PC-9 (cell line): ENCODE results near the gene RHBDD1. TPM values are rescaled to one million over a fixed set of nuclear protein-coding genes. Genes with fewer than 3 reads are reported as not detected.
"Not testable (repeated sequence)": the region's sequence is repeated elsewhere in the genome, so short reads cannot be mapped to it uniquely, and the experiment has no call there.

Source experiments
- BruUV-seq: library from RNA; stranded (reverse); fragments of 400-500 nt; replicated peaks from 2 replicates; lab custom pipeline; 2021; lab: Mats Ljungman, UMichigan
- CTCF ChIA-PET: fragments of 300-600 bp; sonication (Branson Sonifier 250); formaldehyde crosslinking; loops from one replicate; lab custom pipeline; 2022; ENCODE audit warnings: antibody characterized with exemption; lab: Charles Lee
- POLR2A ChIA-PET: fragments of 300-600 bp; sonication (Branson Sonifier 250); formaldehyde crosslinking; loops from one replicate; lab custom pipeline; 2022; ENCODE audit warnings: antibody characterized with exemption; ENCODE audit not compliant: unreplicated experiment; lab: Charles Lee
- DNase-seq, 2 experiments: peaks; one replicate each; pipeline versions ENCODE4 v3.0.0 to v3.0.0-alpha.2; 2015 to 2022; ENCODE audit warnings: mixed read lengths in 1 of 2
- H2AFZ ChIP-seq: fragments of 200-600 bp; sonication (generic); 2 replicates; pipeline ENCODE4 v1.8.1; 2017; ENCODE audit warnings: antibody characterized with exemption
- H3F3A ChIP-seq: fragments of 200-600 bp; sonication (generic); 2 replicates; pipeline ENCODE4 v1.8.1; 2017; ENCODE audit warnings: antibody characterized with exemption, mild to moderate bottlenecking, low read depth; ENCODE audit not compliant: insufficient read depth
- H3K27ac ChIP-seq: fragments of 200-600 bp; sonication (generic); 2 replicates; pipeline ENCODE4 v1.6.1; 2016; ENCODE audit warnings: mixed run types
- H3K27me3 ChIP-seq: fragments of 200-600 bp; sonication (generic); 2 replicates; pipeline ENCODE4 v1.6.1; 2016; ENCODE audit warnings: low read depth, mixed run types; ENCODE audit not compliant: insufficient read depth
- H3K36me3 ChIP-seq: fragments of 200-600 bp; sonication (generic); 2 replicates; pipeline ENCODE4 v1.6.1; 2016; ENCODE audit warnings: low read depth, mixed run types
- H3K4me1 ChIP-seq: fragments of 200-600 bp; sonication (generic); replicated peaks from 2 replicates; pipeline ENCODE4 v1.6.1; 2016; ENCODE audit warnings: mixed run types; ENCODE audit not compliant: insufficient read depth
- H3K4me2 ChIP-seq: fragments of 200-600 bp; sonication (generic); 2 replicates; pipeline ENCODE4 v1.6.1; 2017; ENCODE audit warnings: mixed run types
- H3K4me3 ChIP-seq: fragments of 200-600 bp; sonication (generic); 2 replicates; pipeline ENCODE4 v1.6.1; 2016; ENCODE audit warnings: mixed run types
- H3K79me2 ChIP-seq: fragments of 200-600 bp; sonication (generic); 2 replicates; pipeline ENCODE4 v1.6.1; 2017; ENCODE audit warnings: low read depth, mixed run types
- H3K9me2 ChIP-seq: fragments of 200-600 bp; sonication (generic); 2 replicates; pipeline ENCODE4 v1.8.1; 2017; ENCODE audit warnings: mild to moderate bottlenecking; ENCODE audit not compliant: insufficient read depth
- H3K9me3 ChIP-seq: fragments of 200-600 bp; sonication (generic); 2 replicates; pipeline ENCODE4 v1.8.1; 2016; ENCODE audit warnings: low read depth; ENCODE audit not compliant: insufficient read depth
- H4K20me1 ChIP-seq: fragments of 200-600 bp; sonication (generic); 2 replicates; pipeline ENCODE4 v1.8.1; 2017; ENCODE audit not compliant: insufficient read depth
- EZH2 ChIP-seq: fragments of 200-600 bp; sonication (generic); IDR thresholded peaks from 2 replicates; pipeline ENCODE4 v1.8.0; 2017; ENCODE audit warnings: antibody characterized with exemption, low read depth
- intact Hi-C: fragments of 100-400 bp; cut with micrococcal nuclease; formaldehyde crosslinking; loops from one replicate; pipeline ENCODE4 v1.10.0; 2022; ENCODE audit not compliant: unreplicated experiment
- total RNA-seq: library from RNA; stranded (reverse); gene quantifications from 2 replicates; pipeline ENCODE4 v1.2.3, GENCODE V29; 2021
- TF ChIP-seq, protein P1 (sequence below): fragments of 200-600 bp; sonication (generic); conservative IDR thresholded peaks from 2 replicates; pipeline ENCODE4 v1.6.1; 2017; ENCODE audit warnings: mixed run types, antibody characterized with exemption, mild to moderate bottlenecking, moderate library complexity

The RHBDD1 gene
- total RNA-seq, 1 experiment from 2014 or later, result 22.3 TPM

- no peak for TF ChIP-seq EZH2
- no peaks in the 10 kb centered on the region; the same call in 1 of the 2 replicates for H4K20me1 ChIP-seq
- peaks cover 18% of the 10 kb centered on the region for H3F3A ChIP-seq
- H3K79me2 ChIP-seq, result peaks cover 34% of the 10 kb centered on the region
- H3K4me3 ChIP-seq, result no peak overlapping the region
- peaks cover 16% of the 10 kb centered on the region for H3K4me1 ChIP-seq
- intact Hi-C loops, result no loop called here
- H3K4me2 ChIP-seq, result no peak overlapping the region
- DNase-seq, result no peak
- ChIA-PET CTCF (no interaction called here), POLR2A (no interaction called here)
- H3K36me3 ChIP-seq, result 0 out of 2 replicates have a peak, but pooled peaks cover 3% of the 10 kb centered on the region
- H3K9me2 ChIP-seq, result no peaks in the 10 kb centered on the region
- BruUV-seq, result no TSS peak
- no peaks in the 10 kb centered on the region for H3K27me3 ChIP-seq
- H3K27ac ChIP-seq, result no peak overlapping the region
- no peaks in the 10 kb centered on the region for H3K9me3 ChIP-seq
- no peak overlapping the region for H2AFZ ChIP-seq
Observed at GRCh38 chr2:226832061-226832460, 3.8 kb upstream of the RHBDD1 start.

- 0 out of 2 replicates have a peak, but pooled peaks cover 11% of the 10 kb centered on the region for H3K36me3 ChIP-seq
- BruUV-seq, H3K9me2 ChIP-seq, DNase-seq, CTCF ChIA-PET, H3K27me3 ChIP-seq, H4K20me1 ChIP-seq, H3K9me3 ChIP-seq: not testable (repeated sequence)
- H3K27ac ChIP-seq, result peak overlapping the region; percentile 98
- POLR2A ChIA-PET, result interaction anchor here (0.8 kb wide), 1 partner anchor 716 kb away, joined by 3 read pairs; no protein-coding TSS in a partner anchor
- H3K4me1 ChIP-seq, result peaks cover 29% of the 10 kb centered on the region
- peak overlapping the region; percentile 92 for H2AFZ ChIP-seq
- H3K4me3 ChIP-seq, result peak overlapping the region; percentile 75
- H3K4me2 ChIP-seq, result peak overlapping the region; percentile 90
- peaks cover 53% of the 10 kb centered on the region for H3K79me2 ChIP-seq
- intact Hi-C loops, result loop anchor here (5.0 kb wide), 1 partner anchor 718 kb away; no protein-coding TSS in a partner anchor
- peaks cover 22% of the 10 kb centered on the region for H3F3A ChIP-seq
Observed at GRCh38 chr2:226834880-226835279, 974 bp upstream of the RHBDD1 start.

DNA sequence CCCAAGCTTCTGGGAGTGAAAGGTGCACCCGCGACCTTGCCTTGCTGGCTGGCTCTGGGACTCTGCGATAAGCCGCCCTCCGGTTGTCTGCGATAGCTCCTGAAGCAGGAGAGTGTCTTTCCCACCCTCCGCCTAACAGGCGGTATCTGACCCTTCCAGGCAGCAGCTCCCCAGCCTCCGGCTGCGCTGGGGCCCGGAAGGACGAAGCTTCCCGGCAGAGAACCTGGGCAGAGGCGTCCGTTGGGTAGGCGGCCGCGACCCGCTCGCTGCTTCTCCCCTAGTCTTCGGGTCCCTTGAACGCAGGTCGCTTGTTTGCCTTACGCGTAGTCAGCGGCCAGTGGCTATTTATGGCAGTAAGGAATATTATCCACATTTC lies 446 bp upstream of the RHBDD1 start:
- Histone ChIP-seq H3F3A (peaks cover 22% of the 10 kb centered on the region), H3K9me3 (no peaks in the 10 kb centered on the region), H4K20me1 (no peaks in the 10 kb centered on the region; the same call in 1 of the 2 replicates), H3K4me2 (peak overlapping the region; percentile 90), H3K4me1 (peaks cover 29% of the 10 kb centered on the region), H3K9me2 (no peaks in the 10 kb centered on the region), H2AFZ (peak overlapping the region; percentile 92), H3K79me2 (peaks cover 53% of the 10 kb centered on the region), H3K4me3 (peak overlapping the region; percentile 75), H3K36me3 (0 out of 2 replicates have a peak, but pooled peaks cover 11% of the 10 kb centered on the region), H3K27me3 (no peaks in the 10 kb centered on the region), H3K27ac (peak overlapping the region; percentile 98)
- ChIA-PET CTCF (interaction anchor here (0.6 kb wide), 1 partner anchor 490 kb away, joined by 8 read pairs; no protein-coding TSS in a partner anchor), POLR2A (no interaction called here)
- intact Hi-C loops, result loop anchor here (5.0 kb wide), 1 partner anchor 718 kb away; no protein-coding TSS in a partner anchor
- BruUV-seq, result TSS peak; percentile 81
- TF ChIP-seq, protein P1, sequence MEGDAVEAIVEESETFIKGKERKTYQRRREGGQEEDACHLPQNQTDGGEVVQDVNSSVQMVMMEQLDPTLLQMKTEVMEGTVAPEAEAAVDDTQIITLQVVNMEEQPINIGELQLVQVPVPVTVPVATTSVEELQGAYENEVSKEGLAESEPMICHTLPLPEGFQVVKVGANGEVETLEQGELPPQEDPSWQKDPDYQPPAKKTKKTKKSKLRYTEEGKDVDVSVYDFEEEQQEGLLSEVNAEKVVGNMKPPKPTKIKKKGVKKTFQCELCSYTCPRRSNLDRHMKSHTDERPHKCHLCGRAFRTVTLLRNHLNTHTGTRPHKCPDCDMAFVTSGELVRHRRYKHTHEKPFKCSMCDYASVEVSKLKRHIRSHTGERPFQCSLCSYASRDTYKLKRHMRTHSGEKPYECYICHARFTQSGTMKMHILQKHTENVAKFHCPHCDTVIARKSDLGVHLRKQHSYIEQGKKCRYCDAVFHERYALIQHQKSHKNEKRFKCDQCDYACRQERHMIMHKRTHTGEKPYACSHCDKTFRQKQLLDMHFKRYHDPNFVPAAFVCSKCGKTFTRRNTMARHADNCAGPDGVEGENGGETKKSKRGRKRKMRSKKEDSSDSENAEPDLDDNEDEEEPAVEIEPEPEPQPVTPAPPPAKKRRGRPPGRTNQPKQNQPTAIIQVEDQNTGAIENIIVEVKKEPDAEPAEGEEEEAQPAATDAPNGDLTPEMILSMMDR, result no peak
- TF ChIP-seq EZH2, result no peak
- no peak for DNase-seq

DNA sequence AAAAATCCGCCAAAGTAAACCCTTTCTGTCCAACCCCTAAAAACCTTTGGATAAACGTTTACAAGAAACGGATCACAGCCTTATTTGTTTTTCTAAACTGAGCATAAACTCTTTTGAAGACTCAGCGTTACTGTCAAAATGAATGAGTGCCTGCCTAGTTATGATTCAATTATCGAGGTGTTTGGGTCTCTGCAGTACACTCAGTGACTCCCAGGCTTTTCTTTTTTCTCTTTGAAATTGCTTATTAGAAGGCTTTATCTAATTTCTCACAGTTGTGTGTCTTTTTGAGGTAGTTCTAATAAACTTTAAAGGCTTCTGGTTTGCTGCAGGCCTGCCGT lies 663 bp downstream of the RHBDD1 start:
- Histone ChIP-seq H3K36me3 (0 out of 2 replicates have a peak, but pooled peaks cover 11% of the 10 kb centered on the region), H3K4me1 (peaks cover 29% of the 10 kb centered on the region), H3K79me2 (peaks cover 53% of the 10 kb centered on the region), H3K9me2 (no peaks in the 10 kb centered on the region), H4K20me1 (no peaks in the 10 kb centered on the region; the same call in 1 of the 2 replicates), H3K4me2 (peak overlapping the region; percentile 90), H3K27me3 (no peaks in the 10 kb centered on the region), H2AFZ (peak overlapping the region; percentile 92), H3F3A (peaks cover 17% of the 10 kb centered on the region), H3K9me3 (no peaks in the 10 kb centered on the region), H3K4me3 (peak overlapping the region; percentile 75), H3K27ac (peak overlapping the region; percentile 98)
- no peak for TF ChIP-seq EZH2
- TF ChIP-seq, protein P1, result 0 out of 2 replicates have a peak, but pooled peaks have one; percentile 11
- ChIA-PET CTCF (interaction anchor here (0.7 kb wide), 1 partner anchor 341 kb away, joined by 4 read pairs; no protein-coding TSS in a partner anchor), POLR2A (no interaction called here)
- BruUV-seq, result no TSS peak
- DNase-seq, result peak in 1 of 2 experiments; percentile 38
- intact Hi-C loops, result loop anchor here (5.0 kb wide), 1 partner anchor 719 kb away; no protein-coding TSS in a partner anchor
